Left lung (tissue), 10 donors: ENCODE measurements around the gene CSTF2T. TPM values are rescaled to one million over a fixed set of nuclear protein-coding genes. Genes with fewer than 3 reads are reported as not detected.
A peak's percentile ranks its signal among the peaks of the same experiment; 100 is the strongest.

Source experiments
- ATAC-seq: fragments of 200-7000 bp; cut with Tn5 transposase; one replicate; pipeline ENCODE4 v1.9.1; 2020; ENCODE audit warnings: moderate library complexity
- DNase-seq, 4 donors: peaks; one replicate each; pipeline ENCODE4 v3.0.0-alpha.2; 2013 to 2020
- H3K27ac ChIP-seq, 2 donors: fragments of 200-600 bp; sonication (generic) in 1 of 2; one replicate each; pipeline versions ENCODE4 v1.5.0 to v1.8.0; 2020 to 2021
- H3K27me3 ChIP-seq, 2 donors: fragments of 200-600 bp; sonication (generic) in 1 of 2; one replicate each; pipeline versions ENCODE4 v1.5.0 to v1.8.0; 2020 to 2021
- H3K36me3 ChIP-seq, 2 donors: fragments of 200-600 bp; sonication (generic) in 1 of 2; one replicate each; pipeline versions ENCODE4 v1.5.0 to v1.8.0; 2020 to 2021
- H3K4me1 ChIP-seq, 2 donors: fragments of 200-600 bp; one replicate each; pipeline ENCODE4 v1.8.0; 2021
- H3K4me3 ChIP-seq, 2 donors: fragments of 200-600 bp; sonication (generic) in 1 of 2; one replicate each; pipeline versions ENCODE4 v1.5.0 to v1.8.0; 2020 to 2021; ENCODE audit warnings: mild to moderate bottlenecking in 1 of 2
- H3K9me3 ChIP-seq, 2 donors: fragments of 200-600 bp; sonication (generic) in 1 of 2; one replicate each; pipeline versions ENCODE4 v1.5.0 to v1.8.0; 2020 to 2021
- CTCF ChIP-seq, 2 donors: fragments of 200-600 bp; sonication (generic) in 1 of 2; IDR thresholded peaks; one replicate each; pipeline versions ENCODE4 v1.5.0 to v1.8.0; 2021; ENCODE audit warnings: antibody characterized with exemption in 2 of 2
- intact Hi-C, 2 donors: fragments of 100-400 bp; cut with DNase I; formaldehyde crosslinking; loops; one replicate each; pipeline versions ENCODE4 v1.11.2 to v1.14.2; 2022
- polyA plus RNA-seq, 6 donors: library from polyadenylated mRNA; unstranded; fragments of 120-200 nt; gene quantifications; one replicate each; pipeline ENCODE4 v1.2.1, GENCODE V29; 2013; ENCODE audit not compliant: insufficient read length in 6 of 6
- total RNA-seq, 2 donors: library from RNA; stranded (reverse); fragmentation: NEBNext Ultra II Directional; extraction: Animal tissue kit (Norgen Biotek cat#: 25700); gene quantifications; one replicate each; pipeline ENCODE4 v1.2.1, GENCODE V29; 2021
- donor health status: DM: no; HTN: yes; CAD: no.
- donor health status: DM: no; HTN: no; CAD: no.

The CSTF2T gene
- total and polyA plus RNA-seq, 8 donors, result 16.8 to 38.3 (median 35.1) TPM

GRCh38 chr10:51707821-51708424 is 8.5 kb upstream of the CSTF2T start:
- TF ChIP-seq CTCF (IDR thresholded peaks at IDR 0.05), result no peak
- no peaks in the 10 kb centered on the region for H3K36me3 ChIP-seq
- no peaks in the 10 kb centered on the region for H3K9me3 ChIP-seq
- H3K4me1 ChIP-seq, result no peaks in the 10 kb centered on the region
- DNase-seq (no peak), ATAC-seq (no peak)
- H3K27ac ChIP-seq, result no peak overlapping the region
- intact Hi-C loops, result no loop called here
- H3K4me3 ChIP-seq, result no peak overlapping the region
- no peaks in the 10 kb centered on the region for H3K27me3 ChIP-seq

GRCh38 chr10:51707392-51707791 is 8.0 kb upstream of the CSTF2T start:
- H3K27ac ChIP-seq, result no peak overlapping the region
- intact Hi-C loops, result no loop called here
- no peak for DNase-seq
- no peak for ATAC-seq
- no peaks in the 10 kb centered on the region for H3K36me3 ChIP-seq
- no peaks in the 10 kb centered on the region for H3K4me1 ChIP-seq
- no peaks in the 10 kb centered on the region for H3K27me3 ChIP-seq
- no peak overlapping the region for H3K4me3 ChIP-seq
- TF ChIP-seq CTCF (IDR thresholded peaks at IDR 0.05), result no peak
- no peaks in the 10 kb centered on the region for H3K9me3 ChIP-seq

GRCh38 chr10:51706225-51706624 is 6.8 kb upstream of the CSTF2T start:
- intact Hi-C loops, result no loop called here
- peak; percentile 51 for ATAC-seq
- H3K4me3 ChIP-seq, result no peak overlapping the region

GRCh38 chr10:51705774-51706173 is 6.4 kb upstream of the CSTF2T start:
- ATAC-seq (no peak), DNase-seq (no peak)
- no peaks in the 10 kb centered on the region for H3K36me3 ChIP-seq
- H3K4me3 ChIP-seq, result no peak overlapping the region
- H3K27me3 ChIP-seq, result no peaks in the 10 kb centered on the region
- peaks cover 0 to 1% of the 10 kb centered on the region in 2 donors for H3K4me1 ChIP-seq
- intact Hi-C loops, result no loop called here
- H3K9me3 ChIP-seq, result no peaks in the 10 kb centered on the region
- no peak overlapping the region for H3K27ac ChIP-seq
- no peak for TF ChIP-seq CTCF (IDR thresholded peaks at IDR 0.05)

More at GRCh38 chr10:51706225-51706624, 6.8 kb upstream of the CSTF2T start:
- no peak overlapping the region for H3K27ac ChIP-seq
- TF ChIP-seq CTCF (IDR thresholded peaks at IDR 0.05), result no peak
- no peaks in the 10 kb centered on the region for H3K36me3 ChIP-seq
- no peaks in the 10 kb centered on the region for H3K27me3 ChIP-seq
- H3K9me3 ChIP-seq, result no peaks in the 10 kb centered on the region
- no peaks in the 10 kb centered on the region for H3K4me1 ChIP-seq
- DNase-seq, result peak in 3 of 4 donors; percentile 55 to 79 (median 75)

GRCh38 chr10:51700228-51700817 is 928 bp upstream of the CSTF2T start:
- DNase-seq (peak in 2 of 4 donors; percentile 31 to 74), ATAC-seq (peak; percentile 53)
- Histone ChIP-seq H3K4me1 (peaks cover 14 to 44% of the 10 kb centered on the region in 2 donors), H3K36me3 (no peaks in the 10 kb centered on the region), H3K27ac (peak overlapping the region; percentile 93 to 96), H3K4me3 (peak overlapping the region; percentile 69 to 75), H3K27me3 (no peaks in the 10 kb centered on the region), H3K9me3 (no peaks in the 10 kb centered on the region)
- no peak for TF ChIP-seq CTCF (IDR thresholded peaks at IDR 0.05)
- intact Hi-C loops, result no loop called here
